HG02973 (cell line): ENCODE data around the gene ACSF3.
"Not testable (repeated sequence)": the region's sequence is repeated elsewhere in the genome, so short reads cannot be mapped to it uniquely, and the experiment has no call there.

Source experiments
- ATAC-seq: cut with Tn5 transposase; IDR thresholded peaks from one replicate; pipeline ENCODE4 v1.9.1; 2021; ENCODE audit warnings: moderate library complexity; ENCODE audit not compliant: unreplicated experiment

ACSF3 gene

GRCh38 chr16:89185887-89186592 lies 92.4 kb downstream of the ACSF3 start:
- not testable (repeated sequence) for ATAC-seq

DNA sequence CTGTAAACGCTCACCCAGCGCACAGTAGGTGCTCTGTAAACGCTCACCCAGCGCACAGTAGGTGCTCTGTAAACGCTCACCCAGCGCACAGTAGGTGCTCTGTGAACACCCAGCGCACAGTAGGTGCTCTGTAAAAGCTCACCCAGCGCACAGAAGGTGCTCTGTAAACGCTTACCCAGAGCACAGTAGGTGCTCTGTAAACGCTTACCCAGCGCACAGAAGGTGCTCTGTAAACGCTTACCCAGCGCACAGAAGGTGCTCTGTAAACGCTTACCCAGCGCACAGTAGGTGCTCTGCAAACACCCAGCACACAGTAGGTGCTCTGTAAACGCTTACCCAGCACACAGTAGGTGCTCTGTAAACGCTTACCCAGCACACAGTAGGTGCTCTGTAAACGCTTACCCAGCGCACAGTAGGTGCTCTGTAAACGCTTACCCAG lies 93.0 kb downstream of the ACSF3 start:
- ATAC-seq, result not testable (repeated sequence)

DNA sequence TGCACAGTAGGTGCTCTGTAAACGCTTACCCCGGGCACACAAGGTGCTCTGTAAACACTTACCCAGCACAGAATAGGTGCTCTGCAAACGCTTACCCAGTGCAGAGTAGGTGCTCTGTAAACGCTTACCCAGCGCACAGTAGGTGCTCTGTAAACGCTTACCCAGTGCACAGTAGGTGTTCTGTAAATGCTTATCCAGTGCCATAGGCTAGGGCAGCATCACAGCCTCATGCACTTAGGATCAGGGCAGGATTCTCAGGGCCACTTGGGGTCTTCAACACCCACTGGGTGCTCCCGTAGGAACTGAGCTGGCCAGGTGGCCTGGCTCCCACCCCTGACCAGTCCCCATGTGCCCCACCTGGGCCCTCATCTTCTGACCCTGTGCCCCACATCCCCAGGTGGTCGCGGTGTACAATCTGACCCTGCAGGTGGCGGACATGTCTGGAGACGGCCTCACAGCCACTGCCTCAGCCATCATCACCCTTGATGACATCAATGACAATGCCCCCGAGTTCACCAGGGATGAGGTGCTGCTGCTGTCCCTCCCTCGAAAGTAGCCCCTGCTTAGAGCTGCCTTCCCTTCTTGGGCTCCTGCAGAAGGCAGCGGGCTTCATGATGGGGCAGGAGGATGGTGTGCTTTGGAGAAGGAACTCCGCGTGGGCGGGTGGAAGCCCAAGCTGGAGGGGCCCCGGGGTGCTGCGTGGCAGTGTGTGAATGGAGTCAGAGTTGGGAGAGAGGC lies 93.5 kb downstream of the ACSF3 start:
- ATAC-seq, result no peak

DNA sequence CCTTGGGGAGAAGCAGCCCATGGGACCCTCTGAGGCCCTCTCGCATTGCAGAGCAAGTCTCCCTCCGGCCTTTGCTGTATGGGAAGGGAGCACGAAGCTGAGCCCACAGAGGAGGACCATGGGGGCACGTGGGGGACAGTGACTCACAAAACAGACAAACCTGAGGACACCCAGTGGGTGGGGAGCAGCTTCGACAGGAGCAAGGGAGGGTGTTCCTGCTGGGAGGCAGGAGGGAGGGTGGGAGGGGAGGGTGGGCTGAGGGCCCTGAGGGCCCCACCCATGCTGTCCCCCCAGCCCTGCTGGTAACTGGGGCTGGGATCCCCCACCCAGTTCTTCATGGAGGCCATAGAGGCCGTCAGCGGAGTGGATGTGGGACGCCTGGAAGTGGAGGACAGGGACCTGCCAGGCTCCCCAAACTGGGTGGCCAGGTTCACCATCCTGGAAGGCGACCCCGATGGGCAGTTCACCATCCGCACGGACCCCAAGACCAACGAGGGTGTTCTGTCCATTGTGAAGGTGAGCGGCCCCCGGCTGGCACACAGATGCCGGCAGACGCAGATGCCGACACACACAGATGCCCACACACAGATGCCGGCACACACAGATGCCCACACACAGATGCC lies 94.2 kb downstream of the ACSF3 start:
- no peak for ATAC-seq

DNA sequence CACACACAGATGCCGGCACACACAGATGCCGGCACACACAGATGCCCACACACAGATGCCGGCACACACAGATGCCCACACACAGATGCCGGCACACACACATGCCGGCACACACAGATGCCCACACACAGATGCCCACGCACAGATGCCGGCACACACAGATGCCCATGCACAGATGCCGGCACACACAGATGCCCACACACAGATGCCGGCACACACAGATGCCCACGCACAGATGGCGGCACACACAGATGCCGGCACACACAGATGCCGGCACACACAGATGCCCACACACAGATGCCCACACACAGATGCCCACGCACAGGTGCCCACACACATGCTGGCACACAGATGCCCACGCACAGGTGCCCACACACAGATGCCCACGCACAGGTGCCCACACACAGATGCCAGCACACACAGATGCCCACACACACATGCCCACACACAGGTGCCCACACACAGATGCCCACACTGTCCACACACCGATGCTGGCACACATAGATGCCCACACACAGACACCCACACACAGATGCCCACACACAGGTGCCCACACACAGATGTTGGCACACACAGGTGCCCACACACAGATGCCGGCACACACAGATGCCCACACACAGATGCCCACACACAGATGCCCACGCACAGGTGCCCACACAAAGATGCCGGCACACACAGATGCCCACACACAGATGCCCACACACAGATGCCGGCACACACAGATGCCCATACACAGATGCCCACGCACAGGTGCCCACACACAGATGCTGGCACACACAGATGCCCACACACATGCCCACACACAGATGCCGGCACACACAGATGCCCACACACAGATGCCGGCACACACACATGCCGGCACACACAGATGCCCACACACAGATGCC lies 95.1 kb downstream of the ACSF3 start:
- not testable (repeated sequence) for ATAC-seq

DNA sequence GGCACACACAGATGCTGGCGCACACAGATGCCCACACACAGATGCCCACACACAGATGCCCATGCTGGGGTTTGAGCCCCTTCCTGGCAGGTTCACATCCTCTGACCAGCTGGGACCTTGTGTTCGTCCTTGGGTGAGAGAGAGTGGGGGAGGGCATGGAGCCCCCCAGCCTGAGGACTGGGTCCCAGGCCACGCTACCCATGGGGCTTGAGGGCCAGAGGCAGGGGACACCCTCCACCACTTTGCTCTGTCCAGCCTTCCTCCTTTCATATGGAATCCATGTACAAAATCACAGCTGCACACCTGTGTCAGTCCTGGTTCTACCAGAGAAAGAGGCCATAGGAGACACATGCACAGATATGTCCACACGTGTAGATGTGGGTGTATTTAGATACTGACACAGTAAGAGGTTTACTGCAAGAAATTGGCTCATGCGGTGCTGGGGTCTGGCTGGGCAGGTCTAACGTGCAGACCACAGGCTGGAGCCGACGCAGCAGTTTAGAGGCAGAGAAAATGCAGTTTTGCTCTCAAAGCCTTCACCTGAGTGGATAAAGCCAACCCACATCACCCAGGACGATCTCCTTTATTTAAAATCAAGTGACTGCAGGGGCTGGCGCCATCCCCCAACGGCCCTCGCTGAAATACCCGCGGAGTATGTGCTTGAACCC lies 95.8 kb downstream of the ACSF3 start:
- ATAC-seq, result no peak

GRCh38 chr16:89190150-89190958 lies 96.7 kb downstream of the ACSF3 start:
- no peak for ATAC-seq

- ATAC-seq, result no peak
Observed at GRCh38 chr16:89191033-89191900, 97.6 kb downstream of the ACSF3 start.

GRCh38 chr16:89191901-89192185 lies 98.2 kb downstream of the ACSF3 start:
- ATAC-seq, result no peak

GRCh38 chr16:89192186-89192955 lies 98.7 kb downstream of the ACSF3 start:
- ATAC-seq, result not testable (repeated sequence)

DNA sequence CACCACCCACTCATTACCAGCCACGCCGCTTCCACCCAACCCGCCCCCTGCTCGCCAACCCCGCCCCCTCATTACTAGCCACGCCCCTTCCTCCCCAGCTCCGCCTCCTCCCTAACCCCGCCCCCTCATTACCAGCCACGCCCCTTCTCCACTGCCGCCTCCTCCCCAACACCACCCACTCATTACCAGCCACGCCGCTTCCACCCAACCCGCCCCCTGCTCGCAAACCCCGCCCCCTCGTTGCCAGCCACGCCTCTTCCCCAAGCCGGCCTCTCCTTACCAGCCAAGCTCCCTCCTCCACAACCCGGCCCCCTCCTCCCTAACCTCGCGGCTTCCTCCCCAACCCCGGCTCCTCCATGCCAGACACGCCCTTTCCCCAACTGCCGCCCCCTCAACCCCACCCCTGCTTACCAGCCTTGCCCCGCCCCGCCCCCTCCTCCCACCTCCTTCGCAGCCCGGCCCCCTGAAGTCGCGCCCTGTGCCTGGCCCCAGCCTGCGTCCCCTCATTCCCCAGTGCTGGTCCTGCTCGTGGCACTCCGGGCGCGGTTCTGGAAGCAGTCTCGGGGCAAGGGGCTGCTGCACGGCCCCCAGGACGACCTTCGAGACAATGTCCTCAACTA lies 99.4 kb downstream of the ACSF3 start:
- ATAC-seq, result no peak

- ATAC-seq, result no peak
Observed at GRCh38 chr16:89193576-89194293, 100.1 kb downstream of the ACSF3 start.

DNA sequence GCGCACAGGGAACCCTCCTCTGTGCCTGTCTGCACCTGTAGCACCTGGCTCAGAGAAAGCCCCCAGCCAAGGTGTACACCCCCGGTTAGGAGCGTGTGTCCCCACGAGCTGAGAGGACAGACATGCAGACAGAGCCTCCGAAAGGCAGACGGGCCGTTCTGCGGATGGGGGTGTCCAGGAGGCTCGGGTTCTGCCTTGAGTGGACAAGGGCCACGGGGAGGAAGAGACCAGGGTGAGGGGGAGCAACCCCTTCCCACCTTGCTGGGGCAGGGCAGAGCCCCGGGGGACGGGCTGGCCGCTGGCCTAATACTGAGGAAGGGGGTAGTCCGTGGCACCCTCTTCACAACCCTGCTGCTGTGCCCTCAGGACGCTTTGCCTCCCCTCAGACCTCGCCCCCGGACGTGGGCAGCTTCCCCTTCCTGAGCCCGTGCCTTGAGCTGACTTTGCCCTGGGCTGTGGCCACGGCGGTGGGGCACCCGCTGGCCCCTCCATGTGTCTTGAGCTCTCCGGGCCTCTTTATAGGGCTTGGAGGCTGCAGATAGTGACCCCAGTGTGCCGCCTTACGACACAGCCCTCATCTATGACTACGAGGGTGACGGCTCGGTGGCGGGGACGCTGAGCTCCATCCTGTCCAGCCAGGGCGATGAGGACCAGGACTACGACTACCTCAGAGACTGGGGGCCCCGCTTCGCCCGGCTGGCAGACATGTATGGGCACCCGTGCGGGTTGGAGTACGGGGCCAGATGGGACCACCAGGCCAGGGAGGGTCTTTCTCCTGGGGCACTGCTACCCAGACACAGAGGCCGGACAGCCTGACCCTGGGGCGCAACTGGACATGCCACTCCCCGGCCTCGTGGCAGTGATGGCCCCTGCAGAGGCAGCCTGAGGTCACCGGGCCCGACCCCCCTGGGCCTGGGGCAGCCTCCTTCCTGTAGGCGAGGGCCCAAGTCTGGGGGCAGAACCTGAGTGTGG lies 101.0 kb downstream of the ACSF3 start:
- no peak for ATAC-seq

- no peak for ATAC-seq
Observed at GRCh38 chr16:89195521-89196171, 102.0 kb downstream of the ACSF3 start.

DNA sequence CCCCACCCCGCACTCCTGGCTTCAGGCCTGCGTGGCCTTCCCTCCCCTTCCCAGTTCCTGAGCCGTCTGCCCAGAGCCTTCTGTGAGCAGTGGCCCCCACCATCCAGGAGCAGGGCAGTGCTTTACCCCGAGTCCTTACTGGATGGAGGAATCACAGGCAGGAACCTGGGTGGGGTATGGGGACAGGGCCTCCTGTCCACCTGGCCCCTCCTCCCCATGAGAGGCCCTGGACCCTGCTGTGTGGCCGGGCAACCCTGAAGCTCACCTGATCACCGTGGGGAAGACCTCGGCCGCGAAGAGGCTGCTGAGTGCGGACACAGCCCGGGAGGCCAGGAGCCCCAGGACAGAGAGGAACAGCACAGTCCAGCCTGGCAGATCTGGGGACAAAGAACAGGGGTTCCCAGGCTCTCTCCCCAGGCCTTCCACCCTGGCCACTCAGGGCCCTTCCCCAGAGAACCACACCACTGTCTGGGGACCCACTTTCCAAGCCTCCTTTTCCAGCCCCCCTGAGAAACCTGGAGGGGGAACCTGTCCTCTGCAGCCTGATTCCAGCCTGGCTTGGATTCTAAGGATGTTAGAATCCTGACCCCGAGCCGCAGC lies 103.5 kb downstream of the ACSF3 start:
- ATAC-seq, result no peak
